ENCODE measurements around the gene WASF1.
"Not testable (repeated sequence)": the region's sequence is repeated elsewhere in the genome, so short reads cannot be mapped to it uniquely, and the experiment has no call there.

The WASF1 gene

GRCh38 chr6:110095935-110096334, 83.5 kb downstream of the WASF1 start:
- peak overlapping the region; percentile 87 for H3K27ac ChIP-seq
- DNase-seq (ENCODE audit: low read depth, low spot score), result no peak

GRCh38 chr6:110095101-110095500, 84.4 kb downstream of the WASF1 start:
- DNase-seq (ENCODE audit: low read depth, low spot score), result no peak
- H3K27ac ChIP-seq, result peak overlapping the region; percentile 87

GRCh38 chr6:110093981-110094380, 85.5 kb downstream of the WASF1 start:
- peak; percentile 41 for DNase-seq (ENCODE audit: low read depth, low spot score)
- peak overlapping the region; percentile 28 for H3K27ac ChIP-seq

GRCh38 chr6:110090876-110091275, 88.6 kb downstream of the WASF1 start:
- DNase-seq (ENCODE audit: low read depth, low spot score), result no peak
- H3K27ac ChIP-seq, result no peak overlapping the region

GRCh38 chr6:110089323-110089722, 90.1 kb downstream of the WASF1 start:
- no peak for DNase-seq (ENCODE audit: low read depth, low spot score)
- H3K27ac ChIP-seq, result no peak overlapping the region

GRCh38 chr6:110085285-110085684, 94.2 kb downstream of the WASF1 start:
- H3K27ac ChIP-seq, result no peak overlapping the region
- no peak for DNase-seq (ENCODE audit: low read depth, low spot score)

GRCh38 chr6:110083875-110084585, 95.4 kb downstream of the WASF1 start:
- no peak overlapping the region for H3K27ac ChIP-seq
- DNase-seq (ENCODE audit: low read depth, low spot score), result no peak

- no peak overlapping the region for H3K27ac ChIP-seq
- DNase-seq (ENCODE audit: low read depth, low spot score), result no peak
These were observed 104.1 kb downstream of the WASF1 start for GRCh38 chr6:110075406-110075805.

GRCh38 chr6:110073474-110073873, 106.0 kb downstream of the WASF1 start:
- H3K27ac ChIP-seq; DNase-seq (ENCODE audit: low read depth, low spot score): not testable (repeated sequence)

GRCh38 chr6:110068592-110068967, 110.9 kb downstream of the WASF1 start:
- no peak overlapping the region for H3K27ac ChIP-seq

GRCh38 chr6:110067837-110068591, 111.5 kb downstream of the WASF1 start:
- no peak overlapping the region for H3K27ac ChIP-seq
- DNase-seq (ENCODE audit: low read depth, low spot score), result no peak

More at GRCh38 chr6:110068592-110068967, 110.9 kb downstream of the WASF1 start:
- DNase-seq (ENCODE audit: low read depth, low spot score), result no peak

- DNase-seq (ENCODE audit: low read depth, low spot score), result no peak
- no peak overlapping the region for H3K27ac ChIP-seq
These were observed 114.5 kb downstream of the WASF1 start for GRCh38 chr6:110064744-110065524.

- H3K27ac ChIP-seq, result no peak overlapping the region
- DNase-seq (ENCODE audit: low read depth, low spot score), result no peak
These were observed 115.7 kb downstream of the WASF1 start for GRCh38 chr6:110063594-110064263.

- H3K27ac ChIP-seq, result no peak overlapping the region
- no peak for DNase-seq (ENCODE audit: low read depth, low spot score)
These were observed 124.1 kb downstream of the WASF1 start for GRCh38 chr6:110055387-110055735.

GRCh38 chr6:110054664-110055386, 124.6 kb downstream of the WASF1 start:
- H3K27ac ChIP-seq, result no peak overlapping the region
- DNase-seq (ENCODE audit: low read depth, low spot score), result no peak

- DNase-seq (ENCODE audit: low read depth, low spot score), result no peak
- no peak overlapping the region for H3K27ac ChIP-seq
These were observed 125.9 kb downstream of the WASF1 start for GRCh38 chr6:110053395-110054240.

GRCh38 chr6:110050440-110050813, 129.0 kb downstream of the WASF1 start:
- DNase-seq (ENCODE audit: low read depth, low spot score), result no peak
- no peak overlapping the region for H3K27ac ChIP-seq

All from epithelial cell of prostate (primary cell).